Heart left ventricle (tissue), 16 donors: ENCODE results near the gene CCDC88B. TPM values are rescaled to one million over a fixed set of nuclear protein-coding genes. Genes with fewer than 3 reads are reported as not detected.

ENCODE experiments used
- ATAC-seq, 4 donors: fragments of 200-7000 bp; cut with Tn5 transposase; one replicate each; pipeline ENCODE4 v1.9.1; 2020 to 2022; ENCODE audit warnings: moderate library complexity in 4 of 4, mild to moderate bottlenecking in 3 of 4, moderate number of reproducible peaks in 1 of 4
- DNase-seq, 5 donors: peaks; one replicate each; pipeline ENCODE4 v3.0.0-alpha.2; 2020
- H3K27ac ChIP-seq, 12 donors: fragments of 200-600 bp; sonication (generic) in 4 of 12; one replicate each; pipeline versions ENCODE4 v1.5.0 to v1.8.0; 2016 to 2022; ENCODE audit warnings: mild to moderate bottlenecking in 2 of 12
- H3K27me3 ChIP-seq, 9 donors: fragments of 200-600 bp; sonication (generic) in 2 of 9; one replicate each; pipeline versions ENCODE4 v1.5.1 to v1.8.0; 2016 to 2022; ENCODE audit warnings: mild to moderate bottlenecking in 3 of 9
- H3K36me3 ChIP-seq, 9 donors: fragments of 200-600 bp; sonication (generic) in 2 of 9; one replicate each; pipeline versions ENCODE4 v1.5.0 to v1.8.0; 2018 to 2022; ENCODE audit warnings: mild to moderate bottlenecking in 2 of 9
- H3K4me1 ChIP-seq, 12 donors: fragments of 200-600 bp; sonication (generic) in 4 of 12; one replicate each; pipeline versions ENCODE4 v1.5.0 to v1.8.0; 2016 to 2022; ENCODE audit warnings: mild to moderate bottlenecking in 3 of 12
- H3K4me3 ChIP-seq, 12 donors: fragments of 200-600 bp; sonication (generic) in 4 of 12; one replicate each; pipeline versions ENCODE4 v1.5.0 to v1.8.0; 2017 to 2022; ENCODE audit warnings: mild to moderate bottlenecking in 9 of 12, moderate library complexity in 4 of 12
- H3K9me3 ChIP-seq, 12 donors: fragments of 200-600 bp; sonication (generic) in 4 of 12; one replicate each; pipeline versions ENCODE4 v1.5.0 to v1.8.0; 2016 to 2022; ENCODE audit warnings: mild to moderate bottlenecking in 1 of 12
- CTCF ChIP-seq, 12 donors: fragments of 200-600 bp; sonication (generic) in 4 of 12; IDR thresholded peaks; one replicate each; pipeline versions ENCODE4 v1.5.0 to v1.8.0; 2018 to 2022; ENCODE audit warnings: antibody characterized with exemption in 12 of 12, mild to moderate bottlenecking in 5 of 12
- POLR2A ChIP-seq, 2 donors: fragments of 450-650 bp; IDR thresholded peaks; one replicate each; pipeline ENCODE4 v1.6.1; 2017; ENCODE audit warnings: antibody characterized with exemption in 2 of 2, mild to moderate bottlenecking in 2 of 2, moderate library complexity in 2 of 2
- WGBS, 4 donors: extraction: QIAGEN DNeasy Blood & Tissue Kit in 2 of 4; methylation state at CpG; one replicate each; pipeline versions ENCODE4 v1.1.5 to v1.1.7; 2013 to 2018; 5-methylcytosine and 5-hydroxymethylcytosine counted together
- intact Hi-C, 10 donors: fragments of 100-400 bp; cut with DNase I; formaldehyde crosslinking; loops; one replicate each; pipeline versions ENCODE4 v1.11.1 to v1.14.2; 2022
- polyA plus RNA-seq, 2 donors: library from polyadenylated mRNA; stranded (reverse); fragments of 200-250 nt; gene quantifications; one replicate each; pipeline ENCODE4 v1.2.3, GENCODE V29; 2013
- total RNA-seq, 9 donors: library from RNA; depleted of rRNA in 2 of 9; stranded (reverse); fragments of >200 nt in 2 of 9; fragmentation: NEBNext Ultra II Directional in 3 of 9; extraction: Animal tissue kit (Norgen Biotek cat#: 25700) in 3 of 9; gene quantifications; one replicate each; pipeline versions ENCODE4 v1.1.0 to v1.2.4, GENCODE V29; 2016 to 2023
- donor health status: ischemic (EF 13 %, LVEDD 7.1; RV severe dilation, severe dysfunction).
- donor health status: healthy with polysubstance abuse.
- donor health status: DM: no; HTN: yes; CAD: no.
- donor health status: DM: no; HTN: no; CAD: no.
- donor health status: ischemic (EF 25% LVEDD 6.9; RV normal size, moderate dysfunction).
- donor health status: ischemic (EF 25% LVEDD 5.7; RV mildly dilated, moderate dysfunction).
- donor health status: healthy.
- donor health status: DM: yes; HTN: yes; CAD: no.
- donor health status: ischemic (EF 35%, LVEDD 5.7; RV mildly dilated, moderate dysfunction).
- donor health status: nonischemic (EF 11% LVEDD 7.7; RV severe dilation, severe dysfunction).
- donor health status: DM: yes; HTN: yes; CAD: no.
- donor health status: PGD.
- donor health status: ischemic (EF 29% LVEDD 5.4; RV normal size, mild dysfunction).
- donor health status: nonischemic (EF 23%, LVEDD 6.1; RV moderate dilation, normal function).

Gene CCDC88B
- total and polyA plus RNA-seq, 11 donors: 4.1 to 24.0 (median 8.1) TPM

DNA sequence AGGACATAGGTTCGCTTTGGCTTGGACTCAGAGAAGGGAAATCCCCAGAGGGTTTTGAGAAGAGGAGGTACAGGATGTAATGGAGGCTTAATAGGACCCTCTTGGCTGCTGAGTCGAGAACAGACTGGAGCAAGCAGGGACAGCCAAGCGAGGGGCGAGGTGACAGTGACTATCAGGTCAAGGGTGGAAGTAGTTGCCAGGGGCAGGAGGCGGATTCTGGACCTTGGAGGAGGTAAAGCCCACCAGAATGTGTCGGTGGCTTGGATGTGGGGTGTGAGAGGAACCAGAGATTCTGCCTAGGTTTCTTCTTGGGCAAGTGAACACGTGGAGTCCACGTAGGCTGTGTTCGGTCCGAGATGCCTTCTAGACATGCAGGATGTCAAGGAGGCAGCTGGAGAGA, 27.1 kb upstream of the CCDC88B start:
- 84 to 90% (median 85%) methylated on average over 10 of the region's 10 CpGs for WGBS, 4 donors
- no peak for ATAC-seq
- peaks cover 0 to 39% (median 26%) of the 10 kb centered on the region in 12 donors for H3K4me1 ChIP-seq
- H3K36me3 ChIP-seq: peaks cover 0 to 50% (median 27%) of the 10 kb centered on the region in 9 donors
- no peak for DNase-seq
- H3K27me3 ChIP-seq: no peaks in the 10 kb centered on the region
- no peak for TF ChIP-seq CTCF (IDR thresholded peaks at IDR 0.05)
- TF ChIP-seq POLR2A (IDR thresholded peaks at IDR 0.05): no peak
- H3K4me3 ChIP-seq: no peak overlapping the region
- H3K9me3 ChIP-seq: no peaks in the 10 kb centered on the region
- intact Hi-C loops: no loop called here
- peak overlapping the region in 7 of 12 donors; percentile 22 to 75 (median 65) for H3K27ac ChIP-seq

DNA sequence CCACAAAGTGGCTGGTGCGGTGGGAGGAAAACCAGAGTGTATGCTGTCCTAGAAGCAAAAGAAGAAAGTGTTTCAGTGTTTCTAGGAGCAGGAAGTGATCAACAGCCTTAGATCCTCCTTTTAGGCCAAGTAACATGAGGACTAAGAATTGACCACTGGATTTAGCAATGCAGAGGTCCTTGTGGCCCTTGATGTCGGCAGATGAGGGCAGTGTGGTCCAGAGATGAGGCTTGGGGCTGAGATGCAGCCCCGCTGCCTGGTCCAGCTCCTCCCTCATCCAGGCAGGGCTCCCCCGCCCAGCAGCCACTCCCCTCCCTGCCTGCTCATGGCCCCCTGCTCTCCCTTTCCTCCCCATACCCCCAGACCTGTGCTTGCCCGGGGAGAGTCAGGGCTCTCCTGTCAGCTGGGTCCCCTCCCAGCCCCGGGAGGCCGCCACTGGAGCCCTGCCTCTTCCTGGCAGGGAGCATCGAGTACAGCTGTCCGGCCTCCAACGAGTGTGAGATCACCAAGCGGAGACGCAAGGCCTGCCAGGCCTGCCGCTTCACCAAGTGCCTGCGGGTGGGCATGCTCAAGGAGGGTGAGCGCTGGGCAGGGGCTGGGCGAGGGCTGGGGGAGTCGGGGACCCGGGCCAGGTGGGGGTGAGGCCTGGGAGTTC, 26.4 kb upstream of the CCDC88B start:
- TF ChIP-seq CTCF (IDR thresholded peaks at IDR 0.05) (no peak), POLR2A (IDR thresholded peaks at IDR 0.05) (no peak)
- Histone ChIP-seq H3K9me3 (no peaks in the 10 kb centered on the region), H3K27me3 (no peaks in the 10 kb centered on the region), H3K4me3 (peak overlapping the region in 10 of 12 donors; percentile 5 to 53 (median 33)), H3K27ac (peak overlapping the region in 11 of 12 donors; percentile 40 to 75 (median 64)), H3K4me1 (peaks cover 0 to 43% (median 27%) of the 10 kb centered on the region in 12 donors), H3K36me3 (peaks cover 0 to 45% (median 25%) of the 10 kb centered on the region in 9 donors)
- DNase-seq: peak; percentile 58 to 81 (median 80)
- 55 to 63% (median 62%) methylated on average over 14 to 18 of the region's 18 CpGs for WGBS, 4 donors
- ATAC-seq: peak in 3 of 4 donors; percentile 2 to 15 (median 5)
- intact Hi-C loops: no loop called here

DNA sequence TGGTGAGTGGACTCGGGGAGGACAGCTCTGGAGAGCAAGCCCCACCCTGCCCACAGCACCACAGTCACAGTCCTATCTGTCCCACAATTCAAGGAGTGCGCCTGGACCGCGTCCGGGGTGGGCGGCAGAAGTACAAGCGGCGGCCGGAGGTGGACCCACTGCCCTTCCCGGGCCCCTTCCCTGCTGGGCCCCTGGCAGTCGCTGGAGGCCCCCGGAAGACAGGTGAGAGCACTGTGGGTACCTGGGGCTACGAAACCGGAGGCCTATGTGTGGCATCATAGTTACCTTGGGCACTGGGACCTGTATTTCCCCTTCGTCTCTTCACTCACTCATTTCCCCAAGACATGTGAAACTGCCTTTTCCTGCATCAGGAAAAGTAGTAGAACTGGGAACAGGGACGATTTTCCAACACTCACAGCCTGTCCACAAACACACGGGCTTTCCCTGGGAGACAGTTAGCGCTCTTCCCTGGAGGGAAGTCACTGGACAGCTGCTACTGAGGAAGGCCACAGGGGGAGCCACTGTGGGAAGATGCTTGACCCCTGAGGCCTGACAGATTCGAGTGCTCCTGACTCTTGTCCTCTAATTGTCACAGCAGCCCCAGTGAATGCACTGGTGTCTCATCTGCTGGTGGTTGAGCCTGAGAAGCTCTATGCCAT, 25.7 kb upstream of the CCDC88B start:
- Histone ChIP-seq H3K9me3 (no peaks in the 10 kb centered on the region), H3K4me3 (peak overlapping the region in 9 of 12 donors; percentile 7 to 53 (median 34)), H3K36me3 (peaks cover 0 to 41% (median 25%) of the 10 kb centered on the region in 9 donors), H3K27ac (peak overlapping the region in 11 of 12 donors; percentile 40 to 75 (median 64)), H3K27me3 (no peaks in the 10 kb centered on the region), H3K4me1 (peaks cover 0 to 49% (median 32%) of the 10 kb centered on the region in 12 donors)
- no peak for TF ChIP-seq POLR2A (IDR thresholded peaks at IDR 0.05)
- TF ChIP-seq CTCF (IDR thresholded peaks at IDR 0.05): peak in 1 of 12 donors; percentile 10
- intact Hi-C loops: no loop called here
- no peak for ATAC-seq
- 75 to 81% (median 80%) methylated on average over 19 of the region's 19 CpGs for WGBS, 4 donors
- no peak for DNase-seq
